ENCODE measurements around the gene CDC14A.

CDC14A gene

GRCh38 chr1:100351095-100351887 is 1.0 kb upstream of the CDC14A start:
- Histone ChIP-seq H3K79me2 (ENCODE audit: control insufficient read depth, low read length) (no peaks in the 10 kb centered on the region), H3K9me3 (ENCODE audit: control insufficient read depth, insufficient read depth, low read length) (no peaks in the 10 kb centered on the region), H3K9me2 (replicated peaks; ENCODE audit: control insufficient read depth, low read length) (no peaks in the 10 kb centered on the region), H3F3A (ENCODE audit: control insufficient read depth, insufficient read depth) (peaks cover 22% of the 10 kb centered on the region), H4K20me1 (ENCODE audit: control insufficient read depth, insufficient read depth, low read depth, low read length) (no peaks in the 10 kb centered on the region), H3K36me3 (ENCODE audit: control insufficient read depth, low read length) (no peaks in the 10 kb centered on the region; the same call in 1 of the 2 replicates), H3K4me3 (ENCODE audit: low read length) (peak overlapping the region; percentile 90), H3K4me1 (ENCODE audit: control insufficient read depth, low read length) (peaks cover 26% of the 10 kb centered on the region), H3K4me2 (ENCODE audit: low read length) (peak overlapping the region; percentile 70), H3K27me3 (ENCODE audit: control insufficient read depth, low read length) (no peaks in the 10 kb centered on the region; the same call in 1 of the 2 replicates), H3K27ac (ENCODE audit: low read depth, low read length) (peak overlapping the region; percentile 87)
- TF ChIP-seq, protein P1, sequence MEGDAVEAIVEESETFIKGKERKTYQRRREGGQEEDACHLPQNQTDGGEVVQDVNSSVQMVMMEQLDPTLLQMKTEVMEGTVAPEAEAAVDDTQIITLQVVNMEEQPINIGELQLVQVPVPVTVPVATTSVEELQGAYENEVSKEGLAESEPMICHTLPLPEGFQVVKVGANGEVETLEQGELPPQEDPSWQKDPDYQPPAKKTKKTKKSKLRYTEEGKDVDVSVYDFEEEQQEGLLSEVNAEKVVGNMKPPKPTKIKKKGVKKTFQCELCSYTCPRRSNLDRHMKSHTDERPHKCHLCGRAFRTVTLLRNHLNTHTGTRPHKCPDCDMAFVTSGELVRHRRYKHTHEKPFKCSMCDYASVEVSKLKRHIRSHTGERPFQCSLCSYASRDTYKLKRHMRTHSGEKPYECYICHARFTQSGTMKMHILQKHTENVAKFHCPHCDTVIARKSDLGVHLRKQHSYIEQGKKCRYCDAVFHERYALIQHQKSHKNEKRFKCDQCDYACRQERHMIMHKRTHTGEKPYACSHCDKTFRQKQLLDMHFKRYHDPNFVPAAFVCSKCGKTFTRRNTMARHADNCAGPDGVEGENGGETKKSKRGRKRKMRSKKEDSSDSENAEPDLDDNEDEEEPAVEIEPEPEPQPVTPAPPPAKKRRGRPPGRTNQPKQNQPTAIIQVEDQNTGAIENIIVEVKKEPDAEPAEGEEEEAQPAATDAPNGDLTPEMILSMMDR (IDR thresholded peaks at IDR 0.05; ENCODE audit: low read depth, low read length, poor library complexity, severe bottlenecking) = peak; percentile 73
- TF ChIP-seq EZH2phosphoT487 (IDR thresholded peaks at IDR 0.05; ENCODE audit: borderline replicate concordance, low read length) = no peak

- Histone ChIP-seq H4K20me1 (ENCODE audit: control insufficient read depth, insufficient read depth, low read depth, low read length) (no peaks in the 10 kb centered on the region), H3K27me3 (ENCODE audit: control insufficient read depth, low read length) (no peaks in the 10 kb centered on the region; the same call in 1 of the 2 replicates), H3F3A (ENCODE audit: control insufficient read depth, insufficient read depth) (peaks cover 22% of the 10 kb centered on the region), H3K79me2 (ENCODE audit: control insufficient read depth, low read length) (no peaks in the 10 kb centered on the region), H3K4me3 (ENCODE audit: low read length) (peak overlapping the region; percentile 90), H3K4me1 (ENCODE audit: control insufficient read depth, low read length) (peaks cover 26% of the 10 kb centered on the region), H3K27ac (ENCODE audit: low read depth, low read length) (no peak overlapping the region; the same call in 1 of the 2 replicates), H3K4me2 (ENCODE audit: low read length) (peak overlapping the region; percentile 70), H3K36me3 (ENCODE audit: control insufficient read depth, low read length) (no peaks in the 10 kb centered on the region; the same call in 1 of the 2 replicates), H3K9me2 (replicated peaks; ENCODE audit: control insufficient read depth, low read length) (no peaks in the 10 kb centered on the region), H3K9me3 (ENCODE audit: control insufficient read depth, insufficient read depth, low read length) (no peaks in the 10 kb centered on the region)
- TF ChIP-seq, protein P1 (IDR thresholded peaks at IDR 0.05; ENCODE audit: low read depth, low read length, poor library complexity, severe bottlenecking) = no peak
- TF ChIP-seq EZH2phosphoT487 (IDR thresholded peaks at IDR 0.05; ENCODE audit: borderline replicate concordance, low read length) = no peak
Measured at GRCh38 chr1:100353071-100353801, 930 bp downstream of the CDC14A start.

GRCh38 chr1:100353988-100354387 is 1.7 kb downstream of the CDC14A start:
- H3K9me2 ChIP-seq (replicated peaks; ENCODE audit: control insufficient read depth, low read length) = no peaks in the 10 kb centered on the region
- no peaks in the 10 kb centered on the region for H3K79me2 ChIP-seq (ENCODE audit: control insufficient read depth, low read length)
- peaks cover 22% of the 10 kb centered on the region for H3F3A ChIP-seq (ENCODE audit: control insufficient read depth, insufficient read depth)
- no peaks in the 10 kb centered on the region for H3K9me3 ChIP-seq (ENCODE audit: control insufficient read depth, insufficient read depth, low read length)
- H3K4me3 ChIP-seq (ENCODE audit: low read length) = peak overlapping the region; percentile 90
- no peaks in the 10 kb centered on the region; the same call in 1 of the 2 replicates for H3K27me3 ChIP-seq (ENCODE audit: control insufficient read depth, low read length)
- no peaks in the 10 kb centered on the region for H4K20me1 ChIP-seq (ENCODE audit: control insufficient read depth, insufficient read depth, low read depth, low read length)
- no peak overlapping the region for H3K27ac ChIP-seq (ENCODE audit: low read depth, low read length)
- TF ChIP-seq EZH2phosphoT487 (IDR thresholded peaks at IDR 0.05; ENCODE audit: borderline replicate concordance, low read length) = no peak
- TF ChIP-seq, protein P1 (IDR thresholded peaks at IDR 0.05; ENCODE audit: low read depth, low read length, poor library complexity, severe bottlenecking) = no peak
- H3K4me1 ChIP-seq (ENCODE audit: control insufficient read depth, low read length) = peaks cover 28% of the 10 kb centered on the region
- H3K4me2 ChIP-seq (ENCODE audit: low read length) = peak overlapping the region; percentile 70
- no peaks in the 10 kb centered on the region; the same call in 1 of the 2 replicates for H3K36me3 ChIP-seq (ENCODE audit: control insufficient read depth, low read length)

All from DOHH2 (cell line).